Thyroid gland (tissue), 4 donors: Measurements from ENCODE around the gene AIG1.

ENCODE experiments used
- CTCF ChIP-seq, 6 experiments: fragments of 200-600 bp in 3 of 6; fragments of 450-650 bp in 3 of 6; sonication (generic) in 3 of 6; IDR thresholded peaks; one replicate each; pipeline ENCODE4 v1.5.1; 2016 to 2019; ENCODE audit warnings: antibody characterized with exemption in 6 of 6, mild to moderate bottlenecking in 2 of 6, inconsistent platforms in 1 of 6, moderate library complexity in 1 of 6
- POLR2A ChIP-seq, 2 donors: fragments of 450-650 bp; IDR thresholded peaks; one replicate each; pipeline ENCODE4 v1.6.1; 2017; ENCODE audit warnings: antibody characterized with exemption in 2 of 2, mild to moderate bottlenecking in 2 of 2, moderate library complexity in 1 of 2

GRCh38 chr6:143096403-143096802 is 35.7 kb downstream of the AIG1 start:
- TF ChIP-seq POLR2A (IDR thresholded peaks at IDR 0.05) (no peak), CTCF (IDR thresholded peaks at IDR 0.05) (no peak)
